Ovary (tissue), 3 donors: Measurements from ENCODE around the gene SKAP2.

Experiments
- CTCF ChIP-seq, 3 donors: fragments of 450-650 bp in 2 of 3; fragments of 200-600 bp in 1 of 3; IDR thresholded peaks; one replicate each; pipeline versions ENCODE4 v1.5.1 to v1.8.0; 2016 to 2022; ENCODE audit warnings: antibody characterized with exemption in 3 of 3, mild to moderate bottlenecking in 1 of 3
- EP300 ChIP-seq: sonication (generic); formaldehyde crosslinking; IDR thresholded peaks from one replicate; pipeline ENCODE4 v1.6.1; 2017; ENCODE audit warnings: antibody characterized with exemption
- POLR2A ChIP-seq: fragments of 450-650 bp; IDR thresholded peaks from one replicate; pipeline ENCODE4 v1.6.1; 2017; ENCODE audit warnings: antibody characterized with exemption, mild to moderate bottlenecking, moderate library complexity
- donor health status: DM: no; HTN: no; CAD: no.

- TF ChIP-seq CTCF (IDR thresholded peaks at IDR 0.05) (no peak), POLR2A (no peak), EP300 (no peak)
Observed at GRCh38 chr7:26691886-26692285, 172.5 kb downstream of the SKAP2 start.
